Spleen (tissue), 7 donors: ENCODE data around the gene HEMK1.

Experiments used
- POLR2A ChIP-seq, 3 donors: fragments of 450-650 bp; IDR thresholded peaks; one replicate each; pipeline ENCODE4 v1.5.1; 2017; ENCODE audit warnings: antibody characterized with exemption in 3 of 3, mild to moderate bottlenecking in 1 of 3
- TF ChIP-seq, protein P1 (sequence below), 11 experiments: fragments of 200-600 bp in 7 of 11; fragments of 450-650 bp in 4 of 11; sonication (generic) in 4 of 11; IDR thresholded peaks in 8 of 11; conservative IDR thresholded peaks in 3 of 11; 1 replicate in 7 of 11; 2 replicates in 4 of 11; pipeline versions ENCODE4 v1.4.0 to v1.8.0; 2016 to 2021; ENCODE audit warnings: antibody characterized with exemption in 11 of 11, inconsistent platforms in 4 of 11, mild to moderate bottlenecking in 1 of 11
- donor health status: DM: no; HTN: no; CAD: no; lungs with moderate emphysema.
- donor health status: DM: no; HTN: no; CAD: no.
- donor health status: DM: no; HTN: no; CAD: no.

DNA sequence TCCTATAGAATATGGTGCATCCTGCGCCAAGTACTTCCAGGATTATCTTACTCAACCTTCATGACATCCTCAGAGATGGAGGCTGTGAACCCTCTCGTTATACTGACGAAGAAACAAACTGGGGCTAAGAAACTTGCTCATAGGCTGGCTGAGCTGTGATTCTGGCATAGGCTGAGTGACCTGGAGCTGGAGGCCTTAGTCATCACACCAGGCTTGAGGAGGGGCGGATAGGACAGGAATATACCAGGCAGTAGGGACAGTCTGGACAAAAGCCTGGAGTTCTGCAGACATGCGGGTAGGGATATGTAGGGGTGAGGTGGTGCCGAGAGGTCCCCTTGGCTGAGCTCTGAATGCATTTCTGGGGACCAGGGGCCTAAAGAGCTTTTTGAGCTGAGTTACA is 18.1 kb downstream of the HEMK1 start:
- TF ChIP-seq, protein P1, sequence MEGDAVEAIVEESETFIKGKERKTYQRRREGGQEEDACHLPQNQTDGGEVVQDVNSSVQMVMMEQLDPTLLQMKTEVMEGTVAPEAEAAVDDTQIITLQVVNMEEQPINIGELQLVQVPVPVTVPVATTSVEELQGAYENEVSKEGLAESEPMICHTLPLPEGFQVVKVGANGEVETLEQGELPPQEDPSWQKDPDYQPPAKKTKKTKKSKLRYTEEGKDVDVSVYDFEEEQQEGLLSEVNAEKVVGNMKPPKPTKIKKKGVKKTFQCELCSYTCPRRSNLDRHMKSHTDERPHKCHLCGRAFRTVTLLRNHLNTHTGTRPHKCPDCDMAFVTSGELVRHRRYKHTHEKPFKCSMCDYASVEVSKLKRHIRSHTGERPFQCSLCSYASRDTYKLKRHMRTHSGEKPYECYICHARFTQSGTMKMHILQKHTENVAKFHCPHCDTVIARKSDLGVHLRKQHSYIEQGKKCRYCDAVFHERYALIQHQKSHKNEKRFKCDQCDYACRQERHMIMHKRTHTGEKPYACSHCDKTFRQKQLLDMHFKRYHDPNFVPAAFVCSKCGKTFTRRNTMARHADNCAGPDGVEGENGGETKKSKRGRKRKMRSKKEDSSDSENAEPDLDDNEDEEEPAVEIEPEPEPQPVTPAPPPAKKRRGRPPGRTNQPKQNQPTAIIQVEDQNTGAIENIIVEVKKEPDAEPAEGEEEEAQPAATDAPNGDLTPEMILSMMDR (IDR thresholded peaks at IDR 0.05 in 8 of 11, conservative IDR thresholded peaks at IDR 0.05 in 3 of 11): no peak
- TF ChIP-seq POLR2A (IDR thresholded peaks at IDR 0.05): no peak
